ENCODE data around the gene GATA3.

Gene GATA3

DNA sequence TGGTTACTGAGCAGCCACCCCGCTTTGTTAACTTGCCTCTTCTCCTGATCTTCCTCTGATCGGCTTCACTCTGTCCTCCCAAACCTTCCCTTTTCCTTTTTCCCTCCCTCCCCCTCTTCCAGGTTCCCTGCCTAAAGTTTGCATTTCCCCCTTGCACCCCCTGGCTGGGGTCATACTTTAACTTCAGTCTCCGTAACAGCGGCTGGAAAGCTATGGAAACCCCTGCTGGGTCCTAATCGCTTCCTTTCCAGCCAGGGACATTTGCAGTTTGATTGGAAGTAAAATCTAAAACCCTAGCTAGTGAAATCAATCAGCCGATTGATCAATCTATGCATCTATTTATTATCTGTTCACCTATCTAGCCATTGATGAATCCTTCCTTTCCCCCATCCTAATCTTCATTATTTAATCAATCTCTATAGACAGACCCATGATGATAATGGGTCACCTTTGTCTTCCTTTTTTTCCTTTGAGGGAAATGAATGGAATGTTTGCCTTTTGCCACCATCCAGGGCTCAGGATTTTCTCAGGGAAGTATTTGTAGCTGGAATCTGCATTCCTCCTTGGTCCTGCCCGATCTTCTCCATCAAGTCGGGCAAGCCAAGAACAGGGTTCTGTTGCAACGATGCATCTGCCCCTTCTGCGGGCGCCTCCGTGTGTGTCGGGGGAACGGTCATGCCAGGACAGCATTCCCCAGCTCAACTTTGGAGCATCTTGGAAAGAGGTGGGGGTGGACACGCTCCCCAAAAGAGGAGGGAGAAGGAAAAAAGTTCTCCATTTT, 8.8 kb downstream of the GATA3 start:
- FAIRE-seq: no peak
- no peak for DNase-seq (ENCODE audit: insufficient read length, low spot score)

DNA sequence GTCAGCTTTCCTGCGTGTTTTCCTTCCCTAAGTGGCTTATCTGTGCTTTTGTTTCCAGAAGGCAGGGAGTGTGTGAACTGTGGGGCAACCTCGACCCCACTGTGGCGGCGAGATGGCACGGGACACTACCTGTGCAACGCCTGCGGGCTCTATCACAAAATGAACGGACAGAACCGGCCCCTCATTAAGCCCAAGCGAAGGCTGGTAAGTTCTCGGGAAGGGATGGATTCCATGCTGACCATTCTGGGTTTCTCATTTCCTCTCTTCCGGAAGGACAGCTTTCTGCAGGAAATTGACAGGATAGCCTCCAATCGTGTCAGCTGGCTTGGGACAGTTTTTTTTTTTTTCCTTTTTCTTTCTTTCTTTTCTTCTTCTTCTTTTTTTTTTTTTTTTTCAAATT, 9.4 kb downstream of the GATA3 start:
- DNase-seq (ENCODE audit: insufficient read length, low spot score): no peak
- no peak for FAIRE-seq

DNA sequence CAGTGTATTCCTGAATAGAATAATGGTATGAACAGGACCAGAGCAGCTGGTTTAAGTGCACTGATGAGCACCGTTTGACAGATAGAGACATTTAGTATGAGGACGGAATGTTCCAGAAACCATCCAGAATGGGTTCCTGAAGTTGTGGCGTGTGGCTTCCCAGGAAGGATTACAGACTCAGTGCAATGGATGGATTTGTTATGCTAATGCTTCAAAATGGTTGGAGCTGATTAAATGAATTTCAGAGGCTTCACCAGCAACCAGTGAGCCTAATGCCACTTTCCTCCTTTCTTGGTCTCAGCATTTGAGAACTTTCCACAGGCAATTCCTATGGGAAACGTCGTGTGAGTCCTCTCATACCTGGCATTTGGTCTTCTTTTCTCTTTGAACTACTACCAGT, 9.9 kb downstream of the GATA3 start:
- FAIRE-seq: no peak
- no peak for DNase-seq (ENCODE audit: insufficient read length, low spot score)

DNA sequence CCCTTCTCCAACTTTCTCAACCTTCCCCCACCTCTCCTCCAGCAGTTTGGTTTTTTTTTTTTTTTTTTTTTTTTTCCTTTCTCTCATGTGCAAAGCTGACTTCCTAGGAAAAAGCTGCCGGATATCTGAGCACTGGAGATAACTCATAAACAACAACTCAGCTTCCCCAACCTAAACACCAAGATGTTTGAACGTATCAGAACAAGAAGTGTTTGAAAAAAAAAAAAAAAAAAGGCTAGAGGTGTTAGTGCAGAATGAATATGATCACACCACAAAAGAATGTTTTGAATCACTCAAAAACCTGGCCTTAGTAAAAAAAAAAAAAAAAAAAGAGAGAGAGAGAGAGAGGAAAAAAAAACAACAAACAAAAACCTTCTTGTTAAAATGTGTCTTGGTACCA, 11.2 kb downstream of the GATA3 start:
- FAIRE-seq: peak; percentile 33
- DNase-seq (ENCODE audit: insufficient read length, low spot score): no peak

DNA sequence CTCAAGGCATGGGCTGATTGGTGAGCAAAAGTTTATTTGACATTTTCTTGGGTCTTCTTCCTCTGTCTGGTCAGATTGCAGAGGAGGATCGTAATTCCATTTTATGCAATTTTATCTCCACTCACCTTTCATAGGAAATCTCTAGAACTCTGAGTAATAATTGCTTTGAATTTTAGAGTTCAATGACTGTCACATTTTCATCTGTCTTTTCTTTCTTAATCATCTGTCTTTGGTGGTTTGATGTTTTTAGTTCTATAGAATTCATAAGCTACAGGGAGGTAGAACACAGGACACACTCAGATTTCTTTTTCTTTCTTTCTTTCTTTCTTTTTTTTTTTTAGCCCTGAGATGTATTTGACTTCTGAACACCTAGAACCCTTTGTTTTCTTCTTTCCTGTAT, 11.6 kb downstream of the GATA3 start:
- DNase-seq (ENCODE audit: insufficient read length, low spot score): no peak
- FAIRE-seq: no peak

DNA sequence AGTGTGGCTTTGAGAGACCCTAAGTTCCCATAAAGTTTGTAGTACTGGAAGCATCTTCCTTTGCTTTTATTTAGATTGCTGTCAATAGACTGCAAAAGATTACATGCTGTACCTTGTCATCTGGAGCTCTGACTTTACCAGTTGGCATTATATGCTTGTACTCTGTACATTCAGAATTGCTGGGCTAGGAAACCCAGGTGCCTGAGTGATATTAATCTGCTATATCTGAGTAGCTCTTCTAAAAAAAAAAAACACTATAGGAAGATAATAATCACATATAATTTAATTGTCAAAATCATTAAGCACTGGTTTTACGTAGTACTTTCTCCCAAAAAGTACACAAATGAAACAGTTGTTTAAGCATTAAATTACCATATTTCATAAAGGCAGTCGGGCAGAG, 12.3 kb downstream of the GATA3 start:
- DNase-seq (ENCODE audit: insufficient read length, low spot score): no peak
- no peak for FAIRE-seq

DNA sequence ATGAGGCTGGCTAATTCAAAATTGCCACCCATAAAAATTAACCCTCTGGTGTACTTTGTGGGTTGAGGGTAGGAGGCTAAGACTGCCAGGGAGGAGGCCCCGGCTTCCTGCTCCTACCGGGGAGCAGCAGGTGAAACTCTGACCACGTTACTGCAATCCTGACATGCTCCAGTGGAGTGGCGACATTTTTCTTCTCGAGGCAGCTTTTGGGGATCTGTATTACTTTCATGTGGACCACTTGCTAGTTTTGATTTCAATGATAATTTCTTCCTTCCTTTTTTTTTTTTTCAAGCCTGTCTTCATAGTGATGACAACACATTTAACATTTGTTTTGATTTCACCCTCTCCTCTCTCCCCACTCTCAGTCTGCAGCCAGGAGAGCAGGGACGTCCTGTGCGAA, 14.6 kb downstream of the GATA3 start:
- FAIRE-seq: peak; percentile 70

DNA sequence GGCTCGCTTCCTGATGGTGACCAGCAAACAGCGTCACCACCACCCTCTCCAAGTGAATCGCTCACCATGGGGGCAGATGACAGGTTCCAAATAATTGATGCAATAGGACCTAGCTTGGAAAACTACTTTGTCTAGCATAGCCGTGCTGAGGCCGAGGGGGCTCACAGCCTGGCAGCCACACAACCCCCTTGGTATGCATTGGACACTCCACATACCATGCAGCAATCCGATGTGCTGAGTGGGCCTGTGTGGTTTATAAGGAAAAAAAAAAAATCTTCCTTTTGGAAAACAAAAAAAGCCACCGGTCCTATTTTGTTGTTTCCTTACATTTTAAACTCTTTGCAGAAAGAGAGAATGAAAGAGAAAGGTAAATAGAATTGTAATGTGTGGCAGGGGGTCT, 15.1 kb downstream of the GATA3 start:
- DNase-seq (ENCODE audit: insufficient read length, low spot score) (no peak), FAIRE-seq (no peak)

More for the DNA sequence above, 14.6 kb downstream of the GATA3 start:
- no peak for DNase-seq (ENCODE audit: insufficient read length, low spot score)

DNA sequence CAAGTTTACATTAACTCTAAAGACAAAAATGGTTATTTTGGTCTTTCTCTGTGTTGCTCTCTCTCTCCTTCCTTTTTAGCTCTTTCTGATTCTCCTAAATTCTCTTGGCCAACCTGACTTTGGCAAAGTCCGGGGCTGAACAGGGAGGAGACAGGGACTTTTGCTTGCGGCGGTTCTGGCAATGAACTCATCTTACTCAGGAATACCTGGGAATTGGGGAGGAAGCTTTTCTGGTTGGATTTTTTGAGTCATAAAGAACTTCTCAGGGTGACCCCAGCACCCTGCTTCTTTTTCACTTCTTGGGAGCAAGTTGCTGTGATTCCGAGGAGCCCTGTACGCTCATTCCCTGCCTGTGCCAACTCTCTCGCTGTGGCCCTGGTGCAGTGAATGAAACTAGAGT, 16.0 kb downstream of the GATA3 start:
- DNase-seq (ENCODE audit: insufficient read length, low spot score) (no peak), FAIRE-seq (no peak)

DNA sequence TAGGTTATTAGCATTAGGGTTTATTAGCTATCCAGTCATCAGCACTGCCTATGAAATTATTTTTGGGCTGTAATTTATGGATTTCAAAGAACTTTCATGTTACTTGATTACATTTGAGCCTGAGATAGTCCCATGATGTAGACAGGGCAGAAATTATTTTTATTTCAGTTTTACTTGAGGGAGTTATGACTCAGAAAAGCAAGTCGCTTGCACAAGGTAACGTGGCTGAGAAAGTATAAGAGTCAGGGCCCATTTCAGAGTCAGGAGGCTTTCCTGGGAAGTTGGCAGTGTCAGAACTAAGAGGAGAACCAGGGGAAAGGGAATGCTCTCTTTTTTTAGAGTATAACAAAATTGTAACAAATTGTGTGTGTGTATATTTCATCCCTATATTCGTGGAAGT, 16.5 kb downstream of the GATA3 start:
- no peak for FAIRE-seq

DNA sequence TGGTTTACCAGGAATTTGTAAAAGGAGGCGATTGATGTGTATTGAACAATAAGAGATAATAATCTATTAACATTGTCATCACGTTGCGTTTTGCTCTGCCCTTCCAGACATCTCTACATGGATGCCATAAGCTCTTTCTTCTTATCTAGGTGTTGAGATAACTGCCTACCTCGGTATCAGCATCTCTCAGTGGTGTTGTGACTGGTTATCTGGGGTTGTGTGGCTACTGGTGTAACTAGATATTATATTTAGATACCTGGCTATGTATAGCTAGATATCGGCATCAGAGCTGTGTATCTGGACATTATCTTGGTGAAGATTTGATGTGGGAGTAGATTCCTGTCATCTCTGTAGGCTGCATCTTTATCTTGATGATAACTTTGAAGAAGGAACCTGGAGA, 17.2 kb downstream of the GATA3 start:
- FAIRE-seq: no peak
- no peak for DNase-seq (ENCODE audit: insufficient read length, low spot score)

More for the DNA sequence above, 16.5 kb downstream of the GATA3 start:
- DNase-seq (ENCODE audit: insufficient read length, low spot score): no peak

DNA sequence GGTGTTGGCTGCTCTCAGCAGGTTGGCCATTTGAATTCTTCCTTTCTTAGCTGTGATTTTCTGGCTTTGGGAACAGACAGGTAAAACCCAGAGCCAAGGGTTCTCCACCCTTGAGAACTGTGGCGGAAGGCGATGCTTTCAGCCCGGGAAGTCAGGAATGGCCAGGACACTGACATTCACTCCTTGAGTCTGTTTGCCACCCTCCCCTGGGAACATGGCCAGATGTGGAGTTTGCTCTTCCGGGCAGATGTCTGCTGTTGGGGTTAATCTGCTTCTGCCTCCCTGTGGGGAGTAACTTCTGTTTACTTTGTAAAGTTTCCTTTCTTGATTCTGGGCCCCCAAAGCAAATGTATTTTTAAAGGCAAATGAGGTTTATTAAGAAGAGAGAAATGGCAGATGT, 17.7 kb downstream of the GATA3 start:
- DNase-seq (ENCODE audit: insufficient read length, low spot score): no peak
- FAIRE-seq: no peak

DNA sequence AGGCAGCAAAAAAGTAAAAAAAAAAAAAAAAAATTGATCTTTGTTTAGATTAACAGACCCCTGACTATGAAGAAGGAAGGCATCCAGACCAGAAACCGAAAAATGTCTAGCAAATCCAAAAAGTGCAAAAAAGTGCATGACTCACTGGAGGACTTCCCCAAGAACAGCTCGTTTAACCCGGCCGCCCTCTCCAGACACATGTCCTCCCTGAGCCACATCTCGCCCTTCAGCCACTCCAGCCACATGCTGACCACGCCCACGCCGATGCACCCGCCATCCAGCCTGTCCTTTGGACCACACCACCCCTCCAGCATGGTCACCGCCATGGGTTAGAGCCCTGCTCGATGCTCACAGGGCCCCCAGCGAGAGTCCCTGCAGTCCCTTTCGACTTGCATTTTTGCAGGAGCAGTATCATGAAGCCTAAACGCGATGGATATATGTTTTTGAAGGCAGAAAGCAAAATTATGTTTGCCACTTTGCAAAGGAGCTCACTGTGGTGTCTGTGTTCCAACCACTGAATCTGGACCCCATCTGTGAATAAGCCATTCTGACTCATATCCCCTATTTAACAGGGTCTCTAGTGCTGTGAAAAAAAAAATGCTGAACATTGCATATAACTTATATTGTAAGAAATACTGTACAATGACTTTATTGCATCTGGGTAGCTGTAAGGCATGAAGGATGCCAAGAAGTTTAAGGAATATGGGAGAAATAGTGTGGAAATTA, 19.4 kb downstream of the GATA3 start:
- FAIRE-seq: no peak
- no peak for DNase-seq (ENCODE audit: insufficient read length, low spot score)

DNA sequence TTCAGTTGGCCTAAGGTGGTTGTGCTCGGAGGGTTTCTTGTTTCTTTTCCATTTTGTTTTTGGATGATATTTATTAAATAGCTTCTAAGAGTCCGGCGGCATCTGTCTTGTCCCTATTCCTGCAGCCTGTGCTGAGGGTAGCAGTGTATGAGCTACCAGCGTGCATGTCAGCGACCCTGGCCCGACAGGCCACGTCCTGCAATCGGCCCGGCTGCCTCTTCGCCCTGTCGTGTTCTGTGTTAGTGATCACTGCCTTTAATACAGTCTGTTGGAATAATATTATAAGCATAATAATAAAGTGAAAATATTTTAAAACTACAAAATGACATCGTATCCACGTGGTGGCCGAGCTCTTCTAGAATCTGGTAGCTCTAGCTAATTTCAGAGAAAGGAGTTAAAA, 20.4 kb downstream of the GATA3 start:
- DNase-seq (ENCODE audit: insufficient read length, low spot score) (no peak), FAIRE-seq (no peak)

DNA sequence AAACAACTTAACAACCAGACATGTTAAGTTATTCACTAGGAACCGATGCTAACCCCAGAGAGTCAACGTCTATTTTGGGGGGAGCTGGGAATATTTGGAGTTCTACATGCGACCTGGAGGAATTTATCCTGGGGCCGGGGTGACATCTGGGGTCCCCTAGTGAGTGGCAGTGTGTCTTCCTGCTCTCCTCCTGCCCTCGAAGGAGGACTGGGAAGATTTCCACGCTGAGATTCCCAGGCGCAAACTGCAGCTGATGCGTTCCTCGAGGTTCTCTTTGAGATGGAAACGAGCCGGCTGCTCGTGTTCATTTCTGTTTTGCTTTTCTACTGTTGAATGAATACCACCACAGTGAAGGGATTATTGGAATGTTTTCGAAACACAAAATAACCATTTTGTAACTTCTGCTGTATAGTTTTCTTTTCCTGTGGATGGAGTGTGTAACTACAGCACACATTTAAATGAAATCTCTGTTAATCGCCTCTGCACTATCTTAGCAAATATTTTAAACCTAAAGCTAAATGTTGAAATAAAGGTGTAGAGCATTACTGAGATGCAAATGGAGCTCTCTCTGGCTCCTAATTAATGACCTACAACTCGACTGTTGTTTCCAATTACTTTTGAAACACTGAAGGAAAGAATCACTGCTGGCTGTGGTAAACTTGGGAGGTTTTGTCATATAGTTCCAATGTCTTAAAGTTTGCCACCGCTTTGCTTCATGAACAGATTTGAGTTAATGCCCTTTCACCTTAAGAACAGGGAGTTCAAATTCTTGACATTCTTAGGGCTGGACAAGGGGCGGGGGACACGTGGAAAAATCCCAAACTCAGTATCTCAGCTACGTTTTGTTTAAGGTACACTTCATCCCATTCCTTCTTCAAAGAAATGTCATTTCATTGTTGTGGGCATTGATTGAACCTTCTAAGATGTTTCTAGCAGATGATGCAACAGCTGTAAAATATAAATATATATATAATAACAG, 21.1 kb downstream of the GATA3 start:
- FAIRE-seq (no peak), DNase-seq (ENCODE audit: insufficient read length, low spot score) (no peak)

DNA sequence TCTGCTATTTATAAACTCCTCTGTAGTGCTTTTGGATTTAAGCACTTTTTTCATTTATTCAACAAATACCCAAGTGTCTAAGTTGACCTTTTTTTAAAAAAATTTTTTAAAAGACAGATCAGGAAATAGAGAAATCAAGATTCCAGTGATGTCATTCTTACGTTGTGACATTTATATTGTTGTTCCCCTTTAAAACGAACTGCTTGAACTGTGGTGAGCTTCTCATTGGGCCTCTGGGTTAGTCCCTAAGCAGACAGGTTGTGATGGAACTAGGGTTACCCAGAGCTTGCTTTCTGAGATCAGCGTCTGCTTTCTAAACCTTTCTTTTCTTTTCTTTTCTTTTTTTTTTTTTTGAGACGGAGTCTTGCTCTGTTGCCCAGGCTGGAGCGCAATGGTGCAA, 22.4 kb downstream of the GATA3 start:
- FAIRE-seq (no peak), DNase-seq (ENCODE audit: insufficient read length, low spot score) (no peak)

DNA sequence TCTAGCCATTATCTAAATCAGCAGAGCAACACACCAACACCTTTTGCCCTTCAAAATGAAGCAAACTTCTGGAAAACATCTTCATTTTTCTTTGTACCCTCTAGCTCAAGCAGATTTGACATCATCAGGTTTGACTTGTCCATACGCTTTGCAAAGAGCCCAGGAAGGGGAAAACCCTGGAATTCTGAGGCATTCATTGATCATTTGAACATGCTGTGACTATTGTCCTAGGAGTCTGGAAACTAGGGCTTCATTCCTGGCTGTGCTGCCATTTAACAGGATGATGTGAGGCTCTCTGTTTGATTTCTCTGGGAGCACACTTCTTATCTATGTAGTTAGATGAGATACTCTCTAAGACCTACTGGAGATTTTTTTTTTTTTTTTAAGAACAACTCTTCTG, 23.5 kb downstream of the GATA3 start:
- FAIRE-seq: no peak
- no peak for DNase-seq (ENCODE audit: insufficient read length, low spot score)

DNA sequence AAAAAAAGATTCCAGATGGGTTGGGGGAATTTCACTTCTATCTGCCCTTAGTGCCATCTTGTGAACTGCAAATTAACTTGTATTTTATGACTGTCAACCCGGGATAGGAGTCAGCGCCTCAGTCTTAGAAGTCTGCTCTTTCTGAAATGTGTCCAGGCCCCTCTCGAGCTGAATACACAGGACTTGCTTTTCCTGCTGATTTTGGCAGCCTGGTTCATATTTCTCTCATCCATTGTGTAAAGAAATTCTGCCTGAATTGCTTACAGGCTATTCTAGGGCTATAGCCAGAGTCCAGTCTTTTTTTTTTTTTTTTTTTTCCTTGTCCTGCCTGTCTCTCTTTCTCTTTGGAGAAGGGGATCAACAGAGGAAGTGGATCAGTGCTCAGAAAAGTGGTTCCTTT, 24.6 kb downstream of the GATA3 start:
- DNase-seq (ENCODE audit: insufficient read length, low spot score) (no peak), FAIRE-seq (no peak)

DNA sequence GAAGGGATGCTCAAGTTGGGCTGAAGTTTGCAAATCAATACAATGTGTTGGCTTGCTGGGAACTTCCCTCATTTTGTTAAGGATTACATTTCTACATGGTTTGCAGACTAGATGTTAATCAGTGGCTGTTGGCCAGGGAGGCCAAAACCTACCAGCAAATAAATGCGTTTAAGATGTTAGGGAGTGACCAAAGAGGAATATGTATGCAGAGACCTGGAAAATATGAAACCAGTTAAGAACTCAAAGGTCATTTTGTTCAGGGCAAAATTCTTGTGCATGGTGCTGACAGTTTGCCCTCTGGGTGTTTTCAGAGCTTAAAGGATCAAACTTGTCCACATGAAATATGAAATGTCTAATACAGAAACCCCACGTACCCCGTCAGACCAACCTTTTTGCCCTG, 30.3 kb downstream of the GATA3 start:
- FAIRE-seq: no peak
- no peak for DNase-seq (ENCODE audit: insufficient read length, low spot score)

DNA sequence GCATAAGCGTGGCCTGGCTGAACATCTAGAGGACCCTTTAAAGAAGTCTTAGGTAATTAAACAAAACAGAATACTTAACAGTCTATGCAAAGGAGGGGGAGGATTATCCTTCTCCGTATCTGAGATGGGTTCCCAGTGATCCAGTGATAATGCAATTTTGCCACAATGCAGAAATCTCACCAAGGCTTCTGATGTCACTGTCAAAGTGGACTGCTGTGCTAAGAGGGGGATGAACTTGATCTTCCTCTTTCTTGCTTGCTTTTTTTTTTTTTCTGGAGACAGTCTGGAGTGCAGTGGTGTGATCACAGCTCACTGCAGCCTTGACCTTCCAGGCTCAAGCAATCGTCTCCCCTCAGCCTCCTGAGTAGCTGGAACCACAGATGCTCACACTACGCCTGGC, 30.8 kb downstream of the GATA3 start:
- FAIRE-seq: no peak

DNA sequence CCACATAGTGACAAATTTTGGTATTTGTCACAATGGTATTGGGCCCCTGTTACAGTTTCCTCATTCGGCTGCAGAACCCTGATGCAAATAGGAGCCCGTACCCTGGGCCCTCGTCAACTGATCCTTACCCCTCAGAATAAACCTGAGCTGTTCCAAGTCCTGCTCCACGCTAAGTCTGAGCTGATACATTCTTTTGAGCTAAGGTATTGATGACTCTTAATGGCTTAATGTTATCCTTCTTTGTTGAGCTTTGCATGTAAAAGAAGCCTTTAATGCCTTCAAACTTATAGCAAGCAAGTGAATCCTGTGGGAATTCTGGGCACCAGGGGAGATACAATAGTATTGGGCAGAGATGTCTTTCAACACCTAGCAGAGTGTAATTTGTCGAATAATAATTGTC, 31.8 kb downstream of the GATA3 start:
- no peak for FAIRE-seq
- DNase-seq (ENCODE audit: insufficient read length, low spot score): no peak

More for the DNA sequence above, 30.8 kb downstream of the GATA3 start:
- no peak for DNase-seq (ENCODE audit: insufficient read length, low spot score)
